ENCODE results near the gene PTGES3L. TPM values are rescaled to one million over a fixed set of nuclear protein-coding genes. Genes with fewer than 3 reads are reported as not detected.
"Not testable (repeated sequence)": the region's sequence is repeated elsewhere in the genome, so short reads cannot be mapped to it uniquely, and the experiment has no call there.

The PTGES3L gene
- total and polyA plus RNA-seq, 2 experiments from 2014 or later: 0.90 TPM; not detected in 1

GRCh38 chr17:42920106-42920900 lies 59.6 kb downstream of the PTGES3L start:
- Histone ChIP-seq H3K36me3 (ENCODE audit: low read depth) (no peaks in the 10 kb centered on the region), H3K27ac (no peak overlapping the region), H2AFZ (no peak overlapping the region), H4K20me1 (ENCODE audit: insufficient read depth) (no peaks in the 10 kb centered on the region), H3K27me3 (replicated peaks; ENCODE audit: insufficient read depth) (peaks cover 29% of the 10 kb centered on the region), H3K4me1 (ENCODE audit: insufficient read depth) (no peaks in the 10 kb centered on the region), H3K4me2 (ENCODE audit: unreplicated experiment) (no peak overlapping the region), H3F3A (ENCODE audit: insufficient read depth) (no peaks in the 10 kb centered on the region), H3K79me2 (ENCODE audit: insufficient read depth) (no peaks in the 10 kb centered on the region), H3K9ac (no peak overlapping the region), H3K4me3 (no peak overlapping the region), H3K9me3 (ENCODE audit: low read depth) (no peaks in the 10 kb centered on the region), H3K9me2 (ENCODE audit: insufficient read depth) (no peaks in the 10 kb centered on the region)
- TF ChIP-seq EZH2phosphoT487 (IDR thresholded peaks at IDR 0.05; ENCODE audit: insufficient read depth, low read depth) (no peak), EZH2 (IDR thresholded peaks at IDR 0.05; ENCODE audit: insufficient read depth, poor library complexity, severe bottlenecking) (no peak)
- in situ Hi-C loops (cut with MboI): no loop called here
- no peak for DNase-seq
- WGBS, 2 experiments (ENCODE audit: low coverage in 1 of 2, low lambda C conversion rate in 2 of 2, missing lambda C conversion rate in 2 of 2): 71 to 76% methylated on average over 10 of the region's 10 CpGs

DNA sequence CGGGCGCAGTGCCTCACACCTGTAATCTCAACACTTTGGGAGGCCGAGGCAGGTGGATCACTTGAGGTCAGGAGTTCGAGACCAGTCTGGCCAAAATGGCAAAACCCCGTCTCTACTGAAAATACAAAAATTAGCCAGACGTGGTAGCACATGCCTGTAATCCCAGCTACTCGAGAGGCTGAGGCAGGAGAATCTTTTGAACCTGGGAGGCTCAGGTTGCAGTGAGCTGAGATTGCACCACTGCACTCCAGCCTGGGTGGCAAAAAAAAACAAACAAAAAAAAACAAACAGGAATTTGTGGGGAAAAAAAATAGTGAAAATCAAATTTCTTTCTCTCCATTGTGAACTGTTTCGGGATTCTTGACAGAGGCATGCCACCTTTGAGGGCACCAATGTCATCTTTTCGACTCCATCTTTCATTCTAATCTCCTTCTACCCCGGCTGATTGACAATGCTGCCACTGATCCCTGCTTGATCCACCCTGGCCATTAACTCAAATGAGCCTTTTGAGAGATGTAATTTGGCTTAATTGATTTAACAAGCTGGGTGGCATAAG lies 60.3 kb downstream of the PTGES3L start:
- H2AFZ ChIP-seq; DNase-seq; H3K36me3 ChIP-seq (ENCODE audit: low read depth); H3K9me3 ChIP-seq (ENCODE audit: low read depth); H3K4me1 ChIP-seq (ENCODE audit: insufficient read depth); H3K4me3 ChIP-seq; H3F3A ChIP-seq (ENCODE audit: insufficient read depth); H3K79me2 ChIP-seq (ENCODE audit: insufficient read depth); H3K9me2 ChIP-seq (ENCODE audit: insufficient read depth); H4K20me1 ChIP-seq (ENCODE audit: insufficient read depth); H3K4me2 ChIP-seq (ENCODE audit: unreplicated experiment); H3K9ac ChIP-seq; H3K27ac ChIP-seq; in situ Hi-C loops (cut with MboI): not testable (repeated sequence)
- H3K27me3 ChIP-seq (replicated peaks; ENCODE audit: insufficient read depth): peaks cover 29% of the 10 kb centered on the region
- 68 to 73% methylated on average over 10 of the region's 10 CpGs for WGBS, 2 experiments (ENCODE audit: low coverage in 1 of 2, low lambda C conversion rate in 2 of 2, missing lambda C conversion rate in 2 of 2)

- Histone ChIP-seq H3K9ac (no peak overlapping the region), H4K20me1 (ENCODE audit: insufficient read depth) (no peaks in the 10 kb centered on the region), H3K4me3 (no peak overlapping the region), H3K4me2 (ENCODE audit: unreplicated experiment) (no peak overlapping the region), H3K27ac (no peak overlapping the region), H3F3A (ENCODE audit: insufficient read depth) (no peaks in the 10 kb centered on the region), H3K9me2 (ENCODE audit: insufficient read depth) (no peaks in the 10 kb centered on the region), H3K27me3 (replicated peaks; ENCODE audit: insufficient read depth) (peaks cover 29% of the 10 kb centered on the region), H2AFZ (no peak overlapping the region), H3K79me2 (ENCODE audit: insufficient read depth) (no peaks in the 10 kb centered on the region), H3K36me3 (ENCODE audit: low read depth) (no peaks in the 10 kb centered on the region), H3K4me1 (ENCODE audit: insufficient read depth) (no peaks in the 10 kb centered on the region), H3K9me3 (ENCODE audit: low read depth) (no peaks in the 10 kb centered on the region)
- TF ChIP-seq EZH2phosphoT487 (IDR thresholded peaks at IDR 0.05; ENCODE audit: insufficient read depth, low read depth): no peak
- WGBS, 2 experiments (ENCODE audit: low coverage in 1 of 2, low lambda C conversion rate in 2 of 2, missing lambda C conversion rate in 2 of 2): 41 to 43% methylated on average over 3 of the region's 3 CpGs
- in situ Hi-C loops (cut with MboI): no loop called here
- no peak for DNase-seq
Observed at GRCh38 chr17:42918902-42919521, 60.9 kb downstream of the PTGES3L start.

Small RNA genes lying within 50 kb of the gene (small RNA-seq; reads per million reads assigned to genes)
- not detected for gene AARSD1 (ENCODE audit: low read depth, low replicate concordance)
- not detected for gene RF00561 (ENCODE audit: low read depth, low replicate concordance)

Other genes starting within 250 kb of the PTGES3L start
- 22.4 and 22.5 TPM in 2 replicates for gene EZH1, start 235.0 kb downstream of the PTGES3L start, total RNA-seq (2014; rRNA removed; shearing (Covaris generic))
- gene EZH1, start 235.0 kb downstream of the PTGES3L start, polyA plus RNA-seq (2016; fragmentation: Nextera tagmentation; extraction: Ambion mirVana): 19.9 and 22.8 TPM in 2 replicates
- 3.7 TPM in 1 of 2 replicates, not detected in the other for gene RAMP2, start 218.9 kb downstream of the PTGES3L start, total RNA-seq (2014; rRNA removed; shearing (Covaris generic))
- gene RAMP2, start 218.9 kb downstream of the PTGES3L start, polyA plus RNA-seq (2016; fragmentation: Nextera tagmentation; extraction: Ambion mirVana): 2.3 and 2.4 TPM in 2 replicates
- 93.0 and 96.0 TPM in 2 replicates for gene VPS25, start 206.6 kb downstream of the PTGES3L start, total RNA-seq (2014; rRNA removed; shearing (Covaris generic))
- gene VPS25, start 206.6 kb downstream of the PTGES3L start, polyA plus RNA-seq (2016; fragmentation: Nextera tagmentation; extraction: Ambion mirVana): 103 TPM in 2 replicates
- 3.0 and 3.4 TPM in 2 replicates for gene WNK4, start 199.5 kb downstream of the PTGES3L start, total RNA-seq (2014; rRNA removed; shearing (Covaris generic))
- gene WNK4, start 199.5 kb downstream of the PTGES3L start, polyA plus RNA-seq (2016; fragmentation: Nextera tagmentation; extraction: Ambion mirVana): 11.4 and 12.6 TPM in 2 replicates
- 39.1 and 48.0 TPM in 2 replicates for gene COA3, start 181.4 kb downstream of the PTGES3L start, total RNA-seq (2014; rRNA removed; shearing (Covaris generic))
- gene COA3, start 181.4 kb downstream of the PTGES3L start, polyA plus RNA-seq (2016; fragmentation: Nextera tagmentation; extraction: Ambion mirVana): 125 TPM in 2 replicates
- gene CNTD1, start 181.2 kb downstream of the PTGES3L start, total RNA-seq (2014; rRNA removed; shearing (Covaris generic)): not detected in 2 replicates
- gene CNTD1, start 181.2 kb downstream of the PTGES3L start, polyA plus RNA-seq (2016; fragmentation: Nextera tagmentation; extraction: Ambion mirVana): 0.14 and 0.71 TPM in 2 replicates
- gene BECN1, start 155.8 kb downstream of the PTGES3L start, total RNA-seq (2014; rRNA removed; shearing (Covaris generic)): 134 and 191 TPM in 2 replicates
- 105 and 117 TPM in 2 replicates for gene BECN1, start 155.8 kb downstream of the PTGES3L start, polyA plus RNA-seq (2016; fragmentation: Nextera tagmentation; extraction: Ambion mirVana)
- 88.1 and 104 TPM in 2 replicates for gene PSME3, start 146.7 kb downstream of the PTGES3L start, total RNA-seq (2014; rRNA removed; shearing (Covaris generic))
- gene PSME3, start 146.7 kb downstream of the PTGES3L start, polyA plus RNA-seq (2016; fragmentation: Nextera tagmentation; extraction: Ambion mirVana): 170 and 176 TPM in 2 replicates
- 0.13 and 0.22 TPM in 2 replicates for gene AOC2, start 135.5 kb downstream of the PTGES3L start, total RNA-seq (2014; rRNA removed; shearing (Covaris generic))
- gene AOC2, start 135.5 kb downstream of the PTGES3L start, polyA plus RNA-seq (2016; fragmentation: Nextera tagmentation; extraction: Ambion mirVana): 0.09 and 0.14 TPM in 2 replicates
- gene AOC3, start 128.9 kb downstream of the PTGES3L start, total RNA-seq (2014; rRNA removed; shearing (Covaris generic)): 0.13 TPM in 1 of 2 replicates, not detected in the other
- gene AOC3, start 128.9 kb downstream of the PTGES3L start, polyA plus RNA-seq (2016; fragmentation: Nextera tagmentation; extraction: Ambion mirVana): 0.05 TPM in 1 of 2 replicates, not detected in the other
- not detected in 2 replicates for gene G6PC1, start 79.3 kb downstream of the PTGES3L start, total RNA-seq (2014; rRNA removed; shearing (Covaris generic))
- not detected in 2 replicates for gene G6PC1, start 79.3 kb downstream of the PTGES3L start, polyA plus RNA-seq (2016; fragmentation: Nextera tagmentation; extraction: Ambion mirVana)
- gene AARSD1, start 15.6 kb downstream of the PTGES3L start, total RNA-seq (2014; rRNA removed; shearing (Covaris generic)): 18.1 and 24.9 TPM in 2 replicates
- gene AARSD1, start 15.6 kb downstream of the PTGES3L start, polyA plus RNA-seq (2016; fragmentation: Nextera tagmentation; extraction: Ambion mirVana): 37.5 and 46.1 TPM in 2 replicates
- gene RUNDC1, start 485 bp upstream of the PTGES3L start, total RNA-seq (2014; rRNA removed; shearing (Covaris generic)): 6.4 and 8.0 TPM in 2 replicates
- gene RUNDC1, start 485 bp upstream of the PTGES3L start, polyA plus RNA-seq (2016; fragmentation: Nextera tagmentation; extraction: Ambion mirVana): 7.6 and 9.3 TPM in 2 replicates
- 928 and 1,286 TPM in 2 replicates for gene RPL27, start 18.3 kb upstream of the PTGES3L start, total RNA-seq (2014; rRNA removed; shearing (Covaris generic))
- gene RPL27, start 18.3 kb upstream of the PTGES3L start, polyA plus RNA-seq (2016; fragmentation: Nextera tagmentation; extraction: Ambion mirVana): 1,038 and 1,095 TPM in 2 replicates
- gene IFI35, start 26.7 kb upstream of the PTGES3L start, total RNA-seq (2014; rRNA removed; shearing (Covaris generic)): 21.8 and 27.7 TPM in 2 replicates
- gene IFI35, start 26.7 kb upstream of the PTGES3L start, polyA plus RNA-seq (2016; fragmentation: Nextera tagmentation; extraction: Ambion mirVana): 23.3 and 27.6 TPM in 2 replicates
- gene VAT1, start 42.3 kb upstream of the PTGES3L start, total RNA-seq (2014; rRNA removed; shearing (Covaris generic)): 215 and 238 TPM in 2 replicates
- 223 and 243 TPM in 2 replicates for gene VAT1, start 42.3 kb upstream of the PTGES3L start, polyA plus RNA-seq (2016; fragmentation: Nextera tagmentation; extraction: Ambion mirVana)
- gene RND2, start 45.2 kb upstream of the PTGES3L start, total RNA-seq (2014; rRNA removed; shearing (Covaris generic)): 0.11 TPM in 1 of 2 replicates, not detected in the other
- gene RND2, start 45.2 kb upstream of the PTGES3L start, polyA plus RNA-seq (2016; fragmentation: Nextera tagmentation; extraction: Ambion mirVana): 0.18 and 0.30 TPM in 2 replicates
- gene BRCA1, start 145.3 kb upstream of the PTGES3L start, total RNA-seq (2014; rRNA removed; shearing (Covaris generic)): 13.6 and 21.6 TPM in 2 replicates
- gene BRCA1, start 145.3 kb upstream of the PTGES3L start, polyA plus RNA-seq (2016; fragmentation: Nextera tagmentation; extraction: Ambion mirVana): 11.7 and 12.7 TPM in 2 replicates
- gene NBR1, start 191.1 kb upstream of the PTGES3L start, total RNA-seq (2014; rRNA removed; shearing (Covaris generic)): 109 and 121 TPM in 2 replicates
- 71.5 and 71.6 TPM in 2 replicates for gene NBR1, start 191.1 kb upstream of the PTGES3L start, polyA plus RNA-seq (2016; fragmentation: Nextera tagmentation; extraction: Ambion mirVana)
- gene TMEM106A, start 231.8 kb upstream of the PTGES3L start, total RNA-seq (2014; rRNA removed; shearing (Covaris generic)): 10.2 and 15.4 TPM in 2 replicates
- gene TMEM106A, start 231.8 kb upstream of the PTGES3L start, polyA plus RNA-seq (2016; fragmentation: Nextera tagmentation; extraction: Ambion mirVana): 5.1 and 5.9 TPM in 2 replicates
- not detected in 2 replicates for gene CCDC200, start 248.5 kb upstream of the PTGES3L start, total RNA-seq (2014; rRNA removed; shearing (Covaris generic))
- 0.37 and 0.70 TPM in 2 replicates for gene CCDC200, start 248.5 kb upstream of the PTGES3L start, polyA plus RNA-seq (2016; fragmentation: Nextera tagmentation; extraction: Ambion mirVana)

Measured in GM23248 (cell line).